Measurements from ENCODE around the gene ACLY.

ACLY gene

DNA sequence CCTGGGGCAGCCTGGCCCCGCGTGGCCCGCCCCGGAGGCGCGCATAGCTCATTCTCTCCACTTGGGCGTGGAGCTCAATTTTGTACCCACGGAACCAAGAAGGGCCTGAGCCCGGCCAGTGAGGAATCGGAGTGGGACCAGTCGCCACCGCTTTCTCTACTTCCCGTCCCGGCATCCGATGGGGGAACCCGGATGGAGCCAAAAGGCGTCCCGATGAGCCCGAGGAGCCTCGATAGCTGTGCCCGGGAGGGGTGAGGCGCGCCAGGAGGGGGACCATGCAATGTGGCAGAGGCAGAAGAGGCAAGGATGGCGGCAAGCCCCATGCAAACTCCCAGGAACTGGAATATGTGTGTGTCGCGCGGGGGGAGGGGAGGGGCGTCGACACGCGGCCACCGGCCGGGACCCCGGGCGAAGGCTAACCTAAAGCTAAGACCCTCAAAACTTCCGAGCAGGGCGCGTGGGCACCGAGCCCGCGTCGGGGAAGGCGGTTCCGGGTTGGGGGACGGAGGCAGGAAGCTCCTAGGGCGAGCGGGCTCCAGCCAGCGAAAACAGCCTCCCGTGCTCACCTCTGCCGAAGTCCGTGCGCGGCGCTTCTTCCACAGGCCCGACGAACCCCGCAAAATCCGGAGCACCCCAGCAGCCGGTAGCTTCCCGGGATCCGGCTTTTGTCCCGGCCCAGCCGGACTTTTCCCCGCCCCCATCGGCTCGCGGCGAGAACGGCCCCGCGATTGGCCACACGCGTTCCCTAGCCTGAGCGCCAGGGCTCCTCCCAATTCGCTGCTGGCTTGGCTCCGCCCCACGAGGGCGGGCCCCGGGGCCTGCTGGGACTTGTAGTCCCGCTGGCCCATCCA is at the start of gene ACLY:
ACLY (minus strand) TSS at position 638 of the 851 bp plus-strand sequence. CDS start 5,078 bp downstream, outside the sequence.
- FAIRE-seq (no peak), DNase-seq (ENCODE audit: insufficient read length, low spot score) (peak; percentile 93)
- TF ChIP-seq, protein P1, sequence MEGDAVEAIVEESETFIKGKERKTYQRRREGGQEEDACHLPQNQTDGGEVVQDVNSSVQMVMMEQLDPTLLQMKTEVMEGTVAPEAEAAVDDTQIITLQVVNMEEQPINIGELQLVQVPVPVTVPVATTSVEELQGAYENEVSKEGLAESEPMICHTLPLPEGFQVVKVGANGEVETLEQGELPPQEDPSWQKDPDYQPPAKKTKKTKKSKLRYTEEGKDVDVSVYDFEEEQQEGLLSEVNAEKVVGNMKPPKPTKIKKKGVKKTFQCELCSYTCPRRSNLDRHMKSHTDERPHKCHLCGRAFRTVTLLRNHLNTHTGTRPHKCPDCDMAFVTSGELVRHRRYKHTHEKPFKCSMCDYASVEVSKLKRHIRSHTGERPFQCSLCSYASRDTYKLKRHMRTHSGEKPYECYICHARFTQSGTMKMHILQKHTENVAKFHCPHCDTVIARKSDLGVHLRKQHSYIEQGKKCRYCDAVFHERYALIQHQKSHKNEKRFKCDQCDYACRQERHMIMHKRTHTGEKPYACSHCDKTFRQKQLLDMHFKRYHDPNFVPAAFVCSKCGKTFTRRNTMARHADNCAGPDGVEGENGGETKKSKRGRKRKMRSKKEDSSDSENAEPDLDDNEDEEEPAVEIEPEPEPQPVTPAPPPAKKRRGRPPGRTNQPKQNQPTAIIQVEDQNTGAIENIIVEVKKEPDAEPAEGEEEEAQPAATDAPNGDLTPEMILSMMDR (IDR thresholded peaks at IDR 0.05; ENCODE audit: insufficient read depth, missing control alignments), result no peak

DNA sequence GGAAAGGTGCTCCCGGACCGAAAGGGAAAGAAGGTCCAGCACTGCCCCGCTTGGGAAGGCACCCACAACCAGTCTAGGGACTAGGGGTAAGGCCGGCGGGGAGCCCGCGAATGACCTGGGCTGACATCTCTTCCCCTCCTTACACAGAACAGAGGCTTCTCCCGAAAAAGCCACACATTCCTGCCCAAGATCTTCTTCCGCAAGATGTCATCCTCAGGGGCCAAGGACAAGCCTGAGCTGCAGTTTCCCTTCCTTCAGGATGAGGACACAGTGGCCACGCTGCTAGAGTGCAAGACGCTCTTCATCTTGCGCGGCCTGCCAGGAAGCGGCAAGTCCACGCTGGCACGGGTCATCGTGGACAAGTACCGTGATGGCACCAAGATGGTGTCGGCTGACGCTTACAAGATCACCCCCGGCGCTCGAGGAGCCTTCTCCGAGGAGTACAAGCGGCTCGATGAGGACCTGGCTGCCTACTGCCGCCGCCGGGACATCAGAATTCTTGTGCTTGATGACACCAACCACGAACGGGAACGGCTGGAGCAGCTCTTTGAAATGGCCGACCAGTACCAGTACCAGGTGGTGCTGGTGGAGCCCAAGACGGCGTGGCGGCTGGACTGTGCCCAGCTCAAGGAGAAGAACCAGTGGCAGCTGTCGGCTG is 49.3 kb upstream of the ACLY start:
- no peak for FAIRE-seq
- DNase-seq (ENCODE audit: insufficient read length, low spot score), result no peak
- TF ChIP-seq, protein P1 (IDR thresholded peaks at IDR 0.05; ENCODE audit: insufficient read depth, missing control alignments), result no peak

DNA sequence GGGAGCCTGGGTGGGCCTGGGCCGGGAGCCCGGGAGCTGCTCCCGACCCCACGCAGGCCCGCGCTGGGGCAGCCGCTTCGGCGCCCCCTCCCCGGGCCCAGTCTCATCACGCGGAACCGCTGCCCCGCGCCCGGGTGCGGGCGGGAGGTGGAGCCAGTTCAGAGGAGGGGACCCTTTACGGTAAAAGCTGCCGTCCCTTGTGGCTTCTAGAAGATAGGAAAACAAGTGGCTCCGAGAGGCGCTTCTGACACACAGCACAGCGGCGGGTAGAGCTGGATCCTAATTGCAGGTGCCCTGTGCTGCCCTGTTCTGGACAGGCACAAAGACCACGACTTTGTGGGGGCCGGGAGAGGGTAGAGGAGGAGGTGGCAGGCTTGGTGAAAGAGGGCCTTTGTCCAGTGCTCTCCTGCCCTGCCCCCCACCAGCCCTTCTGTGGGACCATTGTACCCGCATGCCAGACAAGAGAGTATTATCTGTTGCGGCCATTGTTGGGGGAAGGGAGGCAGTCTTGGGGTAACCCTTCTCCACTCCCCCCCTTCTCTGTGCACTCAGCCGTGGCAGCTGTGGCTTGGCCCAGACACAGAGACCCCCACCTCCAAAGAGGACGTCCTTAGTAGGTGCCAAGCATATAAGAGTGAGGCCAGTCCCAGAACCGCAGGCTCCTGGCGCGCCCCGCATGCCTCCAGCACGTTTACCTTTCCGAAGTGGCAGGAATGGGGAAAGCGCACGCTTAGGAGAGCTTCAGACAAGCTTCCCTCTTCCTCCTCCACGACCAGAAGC is 48.6 kb upstream of the ACLY start:
- no peak for FAIRE-seq
- no peak for DNase-seq (ENCODE audit: insufficient read length, low spot score)
- TF ChIP-seq, protein P1 (IDR thresholded peaks at IDR 0.05; ENCODE audit: insufficient read depth, missing control alignments), result no peak

DNA sequence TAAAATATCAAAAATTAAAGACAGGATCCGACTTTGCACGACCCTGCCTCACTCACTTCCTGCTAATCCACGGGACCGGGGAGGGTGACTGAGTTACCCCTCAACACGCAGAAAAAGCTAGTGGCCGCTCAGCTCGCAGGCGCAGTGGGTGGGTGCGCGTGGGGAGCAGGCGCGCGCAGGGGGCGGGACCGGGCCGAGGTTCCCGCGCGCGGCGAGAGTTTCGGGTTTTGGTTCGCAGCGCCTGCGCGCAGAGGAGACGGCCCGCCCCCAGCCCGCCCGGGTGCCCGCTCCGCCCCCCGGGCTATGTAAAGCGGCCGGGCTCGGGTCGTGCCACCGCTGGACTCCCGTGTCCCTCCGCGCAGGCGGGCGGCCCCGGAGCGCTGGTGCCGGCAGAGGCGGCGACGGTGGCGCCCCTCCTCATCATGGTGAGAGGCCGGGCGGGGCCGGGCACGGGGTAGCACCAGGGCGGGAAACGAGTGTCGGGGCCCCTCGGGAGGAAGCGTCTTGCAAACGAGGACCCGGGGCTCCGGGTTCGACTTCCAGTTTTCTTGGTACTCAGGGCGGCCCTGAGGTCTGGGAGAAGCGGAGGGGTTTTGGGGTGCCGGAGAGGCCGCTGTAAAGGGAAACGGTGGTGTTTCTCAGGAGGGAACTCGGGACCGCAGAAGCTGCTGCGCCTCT is 47.9 kb upstream of the ACLY start, which contains the start of gene CNP:
CNP (plus strand) TSS at position 333 of the 678 bp plus-strand sequence; CDS start at position 423, 90 bp downstream.
- FAIRE-seq (no peak), DNase-seq (ENCODE audit: insufficient read length, low spot score) (peak; percentile 94)
- TF ChIP-seq, protein P1 (IDR thresholded peaks at IDR 0.05; ENCODE audit: insufficient read depth, missing control alignments), result no peak

DNA sequence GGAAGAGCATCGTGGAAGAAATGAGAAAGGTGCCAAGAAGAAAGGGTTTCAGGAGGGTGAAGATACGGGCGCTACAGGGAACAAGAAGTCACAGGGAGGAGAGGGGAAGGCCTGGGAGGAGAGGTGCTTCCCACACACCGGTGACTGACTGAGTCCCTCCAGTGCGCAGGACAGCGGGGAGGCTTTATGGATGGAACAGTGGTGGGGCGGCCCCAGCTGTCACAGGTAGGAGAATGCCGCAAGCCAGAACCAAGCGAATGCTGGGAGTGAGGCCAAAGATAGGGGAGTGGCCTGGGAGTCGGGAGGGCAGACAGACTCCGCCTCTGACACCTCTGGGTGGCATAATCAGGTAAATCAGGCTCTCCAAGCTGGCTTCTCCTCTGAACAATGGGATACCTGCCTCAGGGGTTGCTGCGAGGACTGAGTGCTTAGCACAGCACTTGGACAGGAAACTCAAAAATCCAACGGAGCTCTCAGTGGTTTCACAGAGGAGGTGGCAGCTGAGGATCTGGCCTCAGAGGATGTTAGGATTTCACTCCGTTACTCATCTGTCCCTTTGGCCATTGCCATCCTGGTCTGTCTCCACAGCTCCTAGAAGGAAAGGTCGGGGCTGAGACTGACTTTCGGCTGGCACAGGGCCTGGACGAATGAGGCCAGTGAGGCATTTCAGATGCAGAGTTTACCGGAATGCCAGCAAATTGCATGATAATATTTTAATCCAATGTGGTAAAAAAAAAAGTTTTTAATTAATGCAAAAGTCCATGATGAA is 47.1 kb upstream of the ACLY start:
- DNase-seq (ENCODE audit: insufficient read length, low spot score) (no peak), FAIRE-seq (no peak)
- TF ChIP-seq, protein P1 (IDR thresholded peaks at IDR 0.05; ENCODE audit: insufficient read depth, missing control alignments), result no peak

Data from D721Med (cell line).